GM12875 (cell line): ENCODE data around the gene CLNK.

Source experiments
- H3K4me3 ChIP-seq: one replicate; pipeline ENCODE4 v1.5.1; 2011; ENCODE audit warnings: low read depth, low read length, control low read depth
- TF ChIP-seq, protein P1 (sequence below): IDR thresholded peaks from 2 replicates; pipeline ENCODE4 v1.5.1; 2011; ENCODE audit warnings: low read depth, mild to moderate bottlenecking, control low read depth, inconsistent platforms, low read length, moderate library complexity, borderline replicate concordance; ENCODE audit not compliant: insufficient read depth

The CLNK gene

DNA sequence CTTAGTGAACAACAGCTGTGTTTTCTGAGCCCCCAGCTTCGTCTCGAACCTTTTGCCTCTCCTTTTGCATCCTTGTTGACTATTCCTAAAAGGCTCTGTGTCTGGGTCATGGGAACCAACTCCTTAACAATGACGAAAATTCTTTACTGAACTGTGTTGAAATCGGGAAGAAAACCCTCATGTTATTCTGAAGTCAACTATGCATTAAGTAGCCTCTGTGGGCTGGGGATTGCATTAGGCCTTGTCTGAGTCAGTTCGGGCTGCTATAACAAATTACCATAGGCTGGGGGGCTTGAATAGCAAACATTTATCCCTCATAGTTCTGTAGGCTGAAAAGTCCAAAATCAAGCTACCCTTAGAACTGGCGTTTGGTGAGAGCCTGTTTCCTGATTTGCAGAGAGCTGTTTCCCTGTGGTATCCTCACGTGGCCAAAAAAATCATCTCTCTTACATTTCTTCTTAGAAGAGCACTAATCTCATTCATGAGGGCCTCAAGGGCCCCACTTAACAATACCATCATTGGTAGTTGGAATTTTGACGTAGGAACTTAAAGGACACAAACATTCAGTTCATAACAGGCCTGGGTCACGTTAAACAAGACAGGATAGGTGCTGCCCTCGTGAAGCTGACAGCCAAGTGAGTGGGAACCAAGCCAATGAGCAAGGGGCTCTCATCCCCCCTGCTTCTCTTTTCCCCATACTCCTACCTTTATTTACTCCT is 75.9 kb downstream of the CLNK start:
- TF ChIP-seq, protein P1, sequence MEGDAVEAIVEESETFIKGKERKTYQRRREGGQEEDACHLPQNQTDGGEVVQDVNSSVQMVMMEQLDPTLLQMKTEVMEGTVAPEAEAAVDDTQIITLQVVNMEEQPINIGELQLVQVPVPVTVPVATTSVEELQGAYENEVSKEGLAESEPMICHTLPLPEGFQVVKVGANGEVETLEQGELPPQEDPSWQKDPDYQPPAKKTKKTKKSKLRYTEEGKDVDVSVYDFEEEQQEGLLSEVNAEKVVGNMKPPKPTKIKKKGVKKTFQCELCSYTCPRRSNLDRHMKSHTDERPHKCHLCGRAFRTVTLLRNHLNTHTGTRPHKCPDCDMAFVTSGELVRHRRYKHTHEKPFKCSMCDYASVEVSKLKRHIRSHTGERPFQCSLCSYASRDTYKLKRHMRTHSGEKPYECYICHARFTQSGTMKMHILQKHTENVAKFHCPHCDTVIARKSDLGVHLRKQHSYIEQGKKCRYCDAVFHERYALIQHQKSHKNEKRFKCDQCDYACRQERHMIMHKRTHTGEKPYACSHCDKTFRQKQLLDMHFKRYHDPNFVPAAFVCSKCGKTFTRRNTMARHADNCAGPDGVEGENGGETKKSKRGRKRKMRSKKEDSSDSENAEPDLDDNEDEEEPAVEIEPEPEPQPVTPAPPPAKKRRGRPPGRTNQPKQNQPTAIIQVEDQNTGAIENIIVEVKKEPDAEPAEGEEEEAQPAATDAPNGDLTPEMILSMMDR, result no peak
- H3K4me3 ChIP-seq, result no peak overlapping the region

DNA sequence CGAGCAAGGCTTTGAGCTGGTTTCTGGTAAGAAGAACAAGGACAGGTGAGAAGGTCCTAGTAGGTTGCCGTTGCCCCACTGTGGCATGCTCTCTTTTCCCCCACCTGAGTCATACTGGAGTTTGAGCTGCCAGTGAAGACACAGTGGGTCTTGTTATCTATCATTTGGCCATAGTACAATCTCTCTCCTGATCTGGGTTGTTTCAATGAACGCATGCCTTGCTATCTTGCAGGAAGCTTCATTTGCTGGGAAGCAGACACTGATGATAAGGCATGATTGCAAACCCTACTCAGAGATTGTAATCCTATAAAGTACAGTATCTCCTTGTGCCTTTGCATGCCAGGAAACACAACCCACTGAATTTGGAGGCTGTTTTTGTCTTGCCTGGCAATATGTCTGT is 77.4 kb downstream of the CLNK start:
- TF ChIP-seq, protein P1, result no peak
- H3K4me3 ChIP-seq, result no peak overlapping the region

DNA sequence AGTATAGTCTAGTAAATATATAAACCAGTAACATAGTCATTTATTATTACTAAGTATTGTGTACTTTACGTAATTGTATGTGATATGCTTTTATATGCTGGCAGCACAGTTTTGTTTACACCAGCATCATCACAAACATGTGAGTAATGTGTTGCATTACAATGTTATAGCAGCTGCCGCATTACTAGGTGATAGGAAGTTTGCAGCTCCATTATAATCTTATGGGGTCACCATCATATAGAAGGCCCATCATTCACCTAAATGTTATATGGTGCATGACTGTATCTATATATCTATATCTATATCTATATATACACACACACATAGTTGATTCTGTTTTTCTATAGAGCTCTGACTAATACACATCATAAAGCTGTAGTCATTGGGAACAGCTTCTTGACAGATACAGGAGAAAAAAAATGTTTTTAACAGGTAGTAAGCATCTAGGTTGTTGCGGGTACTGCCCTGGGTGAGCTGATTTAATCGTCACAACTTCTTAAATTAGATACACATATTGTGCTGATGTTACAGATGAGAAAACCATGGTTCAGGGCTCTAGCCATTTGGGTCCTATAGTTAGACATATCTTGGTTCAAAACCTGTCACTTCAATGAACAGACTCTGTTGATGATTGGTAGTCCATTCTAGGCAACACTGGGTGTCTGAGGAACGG is 77.9 kb downstream of the CLNK start:
- no peak overlapping the region for H3K4me3 ChIP-seq
- TF ChIP-seq, protein P1, result no peak

DNA sequence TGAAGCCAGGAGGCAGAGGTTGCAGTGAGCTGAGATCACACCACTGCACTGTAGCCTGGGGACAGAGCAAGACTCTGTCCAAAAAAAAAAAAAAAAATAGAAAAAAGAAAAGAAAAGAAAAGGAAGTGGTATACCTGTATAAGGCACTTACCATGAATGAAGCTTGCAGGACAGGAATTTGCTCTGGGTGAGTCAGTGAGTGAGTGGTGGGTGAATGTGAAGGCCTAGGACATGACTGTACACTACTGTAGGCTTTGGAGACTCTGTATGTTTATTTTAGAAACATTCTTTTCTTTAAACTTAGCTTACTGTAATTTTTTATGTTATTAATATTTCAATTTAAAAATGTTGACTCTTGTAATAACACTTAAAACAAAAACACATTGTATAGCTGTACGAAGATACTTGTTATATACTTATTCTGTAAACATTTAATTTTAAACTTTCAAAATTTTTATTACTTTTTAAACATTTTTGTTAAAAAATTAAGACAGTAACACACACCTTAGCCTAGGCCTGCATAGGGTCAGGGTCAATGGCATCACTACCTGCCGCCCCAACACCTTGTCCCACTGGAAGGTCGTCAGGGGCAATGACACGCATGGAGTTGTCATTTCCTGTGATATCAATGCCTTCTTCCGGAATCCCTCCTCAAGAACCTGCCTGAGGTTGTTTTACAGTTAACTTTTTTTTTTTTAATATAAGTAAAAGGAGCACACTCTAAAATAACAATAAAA is 78.7 kb downstream of the CLNK start:
- no peak overlapping the region for H3K4me3 ChIP-seq
- TF ChIP-seq, protein P1, result no peak

DNA sequence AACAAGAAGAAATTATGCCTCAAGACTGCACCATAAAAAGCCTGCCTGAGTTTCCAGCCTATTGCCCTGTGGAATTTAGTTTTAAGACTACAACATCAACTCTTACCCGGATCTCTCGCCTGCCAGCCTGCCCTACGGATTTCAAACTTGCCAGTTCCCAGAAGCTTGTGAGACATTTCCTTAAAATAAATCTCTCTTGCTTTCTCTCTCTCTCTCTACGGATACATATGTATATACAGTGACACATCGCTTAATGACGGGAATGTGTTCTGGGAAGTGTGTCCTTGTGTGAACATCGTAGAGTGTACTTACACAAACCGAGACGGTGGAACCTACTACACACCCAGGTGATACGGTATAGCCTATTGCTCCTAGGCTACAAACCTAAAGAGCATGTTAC is 79.5 kb downstream of the CLNK start:
- TF ChIP-seq, protein P1, result no peak
- H3K4me3 ChIP-seq, result no peak overlapping the region

DNA sequence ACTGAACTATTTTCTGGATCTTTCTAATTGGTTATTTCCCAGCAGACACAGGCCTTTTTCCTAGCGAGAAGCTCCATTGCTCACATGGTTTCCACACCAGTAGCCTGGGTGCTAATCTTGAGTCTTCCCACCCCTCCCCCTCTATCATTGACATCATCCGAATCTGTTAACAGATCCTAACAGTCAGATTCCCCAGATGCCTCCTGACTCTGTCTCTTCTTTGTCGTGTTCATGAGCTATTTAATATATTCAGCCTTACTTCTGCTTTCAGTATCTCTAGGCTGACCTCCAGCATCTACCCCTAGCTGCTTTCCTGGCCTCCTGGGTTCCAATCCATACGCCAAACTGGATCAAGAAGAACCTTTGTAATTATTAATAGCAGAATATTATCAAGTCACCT is 85.0 kb downstream of the CLNK start:
- H3K4me3 ChIP-seq, result no peak overlapping the region
- TF ChIP-seq, protein P1, result no peak

DNA sequence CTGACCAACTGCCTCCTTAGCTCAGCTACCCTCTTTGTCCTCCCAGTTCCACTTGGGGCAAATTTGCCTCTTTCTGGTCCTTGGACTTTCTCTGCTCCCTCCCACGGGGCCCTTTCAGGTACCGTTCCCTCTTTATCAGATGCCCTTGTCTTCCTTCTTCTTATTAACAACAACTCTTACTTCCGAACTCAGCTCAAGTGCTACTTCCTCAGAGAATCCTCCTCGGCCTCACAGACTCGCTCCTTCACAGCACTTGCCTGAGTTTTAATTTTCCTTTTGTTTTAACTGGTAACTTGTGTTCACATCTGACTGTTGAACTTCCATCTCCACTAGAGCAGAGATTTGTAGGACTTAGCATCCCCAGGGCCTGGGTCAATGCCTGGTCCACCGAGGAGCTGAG is 85.7 kb downstream of the CLNK start:
- TF ChIP-seq, protein P1, result no peak
- no peak overlapping the region for H3K4me3 ChIP-seq
